ENCODE results near the gene SUMO3.

GRCh38 chr21:44823179-44823660, 5.4 kb upstream of the SUMO3 start:
- TF ChIP-seq CTCF (IDR thresholded peaks at IDR 0.05; ENCODE audit: low read depth, low read length, missing input control) (no peak), TAF1 (conservative IDR thresholded peaks at IDR 0.05) (no peak), SP1 (IDR thresholded peaks at IDR 0.05) (no peak), MAX (IDR thresholded peaks at IDR 0.05) (no peak), RAD21 (IDR thresholded peaks at IDR 0.05) (no peak), EGR1 (IDR thresholded peaks at IDR 0.05; ENCODE audit: low read depth in 2 of 2) (no peak), FOXA1 (IDR thresholded peaks at IDR 0.05) (no peak), NR2F2 (IDR thresholded peaks at IDR 0.05) (no peak)
- TF ChIP-seq, protein P1, sequence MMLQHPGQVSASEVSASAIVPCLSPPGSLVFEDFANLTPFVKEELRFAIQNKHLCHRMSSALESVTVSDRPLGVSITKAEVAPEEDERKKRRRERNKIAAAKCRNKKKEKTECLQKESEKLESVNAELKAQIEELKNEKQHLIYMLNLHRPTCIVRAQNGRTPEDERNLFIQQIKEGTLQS (IDR thresholded peaks at IDR 0.05) = no peak
- TF ChIP-seq, protein P2, sequence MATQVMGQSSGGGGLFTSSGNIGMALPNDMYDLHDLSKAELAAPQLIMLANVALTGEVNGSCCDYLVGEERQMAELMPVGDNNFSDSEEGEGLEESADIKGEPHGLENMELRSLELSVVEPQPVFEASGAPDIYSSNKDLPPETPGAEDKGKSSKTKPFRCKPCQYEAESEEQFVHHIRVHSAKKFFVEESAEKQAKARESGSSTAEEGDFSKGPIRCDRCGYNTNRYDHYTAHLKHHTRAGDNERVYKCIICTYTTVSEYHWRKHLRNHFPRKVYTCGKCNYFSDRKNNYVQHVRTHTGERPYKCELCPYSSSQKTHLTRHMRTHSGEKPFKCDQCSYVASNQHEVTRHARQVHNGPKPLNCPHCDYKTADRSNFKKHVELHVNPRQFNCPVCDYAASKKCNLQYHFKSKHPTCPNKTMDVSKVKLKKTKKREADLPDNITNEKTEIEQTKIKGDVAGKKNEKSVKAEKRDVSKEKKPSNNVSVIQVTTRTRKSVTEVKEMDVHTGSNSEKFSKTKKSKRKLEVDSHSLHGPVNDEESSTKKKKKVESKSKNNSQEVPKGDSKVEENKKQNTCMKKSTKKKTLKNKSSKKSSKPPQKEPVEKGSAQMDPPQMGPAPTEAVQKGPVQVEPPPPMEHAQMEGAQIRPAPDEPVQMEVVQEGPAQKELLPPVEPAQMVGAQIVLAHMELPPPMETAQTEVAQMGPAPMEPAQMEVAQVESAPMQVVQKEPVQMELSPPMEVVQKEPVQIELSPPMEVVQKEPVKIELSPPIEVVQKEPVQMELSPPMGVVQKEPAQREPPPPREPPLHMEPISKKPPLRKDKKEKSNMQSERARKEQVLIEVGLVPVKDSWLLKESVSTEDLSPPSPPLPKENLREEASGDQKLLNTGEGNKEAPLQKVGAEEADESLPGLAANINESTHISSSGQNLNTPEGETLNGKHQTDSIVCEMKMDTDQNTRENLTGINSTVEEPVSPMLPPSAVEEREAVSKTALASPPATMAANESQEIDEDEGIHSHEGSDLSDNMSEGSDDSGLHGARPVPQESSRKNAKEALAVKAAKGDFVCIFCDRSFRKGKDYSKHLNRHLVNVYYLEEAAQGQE (IDR thresholded peaks at IDR 0.05) = no peak
